ENCODE results near the gene SH3TC1. TPM values are rescaled to one million over a fixed set of nuclear protein-coding genes. Genes with fewer than 3 reads are reported as not detected.

The SH3TC1 gene
- total RNA-seq, 1 donor from 2014 or later, result 1.2 TPM

GRCh38 chr4:8240211-8241041, 41.3 kb downstream of the SH3TC1 start:
- Mint-ChIP-seq H3K27ac (ENCODE audit: unreplicated experiment) (no peak overlapping the region), H3K4me3 (ENCODE audit: unreplicated experiment) (no peak overlapping the region), H3K9me3 (ENCODE audit: unreplicated experiment) (peaks cover 2% of the 10 kb centered on the region), H3K4me1 (ENCODE audit: low read depth, unreplicated experiment) (no peaks in the 10 kb centered on the region), H3K27me3 (ENCODE audit: low read depth, unreplicated experiment) (peaks cover 27% of the 10 kb centered on the region), H3K36me3 (ENCODE audit: low read depth, unreplicated experiment) (peaks cover under 1% of the 10 kb centered on the region)
- no peak overlapping the region for H3K27ac ChIP-seq (ENCODE audit: low read depth, low read length)
- TF ChIP-seq CTCF (IDR thresholded peaks at IDR 0.05; ENCODE audit: insufficient read depth, low read depth, low read length) (no peak), EZH2 (IDR thresholded peaks at IDR 0.05; ENCODE audit: insufficient read depth, low read length) (no peak)
- no peaks in the 10 kb centered on the region for H4K20me1 ChIP-seq (ENCODE audit: insufficient read depth, low read length)
- peaks cover 5% of the 10 kb centered on the region for H3K4me1 ChIP-seq (ENCODE audit: insufficient read depth, low read length)
- no peak overlapping the region for H3K9ac ChIP-seq (ENCODE audit: low read length)
- H3K9me3 ChIP-seq (ENCODE audit: insufficient read depth, low read depth, low read length), result no peaks in the 10 kb centered on the region
- no peak overlapping the region for H3K4me3 ChIP-seq (ENCODE audit: insufficient read depth, low read depth, low read length)
- FAIRE-seq (no peak), DNase-seq (ENCODE audit: low read depth) (no peak)
- H3K36me3 ChIP-seq (ENCODE audit: insufficient read depth, low read length), result no peaks in the 10 kb centered on the region
- no peaks in the 10 kb centered on the region for H3K27me3 ChIP-seq (ENCODE audit: insufficient read depth, low read length)
- no peak overlapping the region for H2AFZ ChIP-seq (ENCODE audit: low read depth, low read length)
- no peaks in the 10 kb centered on the region for H3K79me2 ChIP-seq (ENCODE audit: insufficient read depth, low read length)
- no peak overlapping the region for H3K4me2 ChIP-seq (ENCODE audit: low read length)

- Mint-ChIP-seq H3K4me3 (ENCODE audit: unreplicated experiment) (no peak overlapping the region), H3K4me1 (ENCODE audit: low read depth, unreplicated experiment) (no peaks in the 10 kb centered on the region), H3K27me3 (ENCODE audit: low read depth, unreplicated experiment) (peaks cover 30% of the 10 kb centered on the region), H3K27ac (ENCODE audit: unreplicated experiment) (no peak overlapping the region), H3K36me3 (ENCODE audit: low read depth, unreplicated experiment) (peaks cover 2% of the 10 kb centered on the region), H3K9me3 (ENCODE audit: unreplicated experiment) (peaks cover 2% of the 10 kb centered on the region)
- Histone ChIP-seq H3K4me3 (ENCODE audit: insufficient read depth, low read depth, low read length) (no peak overlapping the region), H3K4me1 (ENCODE audit: insufficient read depth, low read length) (peaks cover 5% of the 10 kb centered on the region), H4K20me1 (ENCODE audit: insufficient read depth, low read length) (no peaks in the 10 kb centered on the region), H3K27ac (ENCODE audit: low read depth, low read length) (no peak overlapping the region), H3K79me2 (ENCODE audit: insufficient read depth, low read length) (no peaks in the 10 kb centered on the region), H3K9ac (ENCODE audit: low read length) (no peak overlapping the region), H3K27me3 (ENCODE audit: insufficient read depth, low read length) (no peaks in the 10 kb centered on the region), H3K9me3 (ENCODE audit: insufficient read depth, low read depth, low read length) (no peaks in the 10 kb centered on the region), H3K36me3 (ENCODE audit: insufficient read depth, low read length) (no peaks in the 10 kb centered on the region), H3K4me2 (ENCODE audit: low read length) (no peak overlapping the region), H2AFZ (ENCODE audit: low read depth, low read length) (no peak overlapping the region)
- DNase-seq (ENCODE audit: low read depth) (no peak), FAIRE-seq (no peak)
- TF ChIP-seq CTCF (IDR thresholded peaks at IDR 0.05; ENCODE audit: insufficient read depth, low read depth, low read length), result no peak
- no peak for TF ChIP-seq EZH2 (IDR thresholded peaks at IDR 0.05; ENCODE audit: insufficient read depth, low read length)
These were observed 42.2 kb downstream of the SH3TC1 start for GRCh38 chr4:8241211-8241779.
